Liver (tissue), 9 donors: ENCODE results near the gene NELL1. TPM values are rescaled to one million over a fixed set of nuclear protein-coding genes. Genes with fewer than 3 reads are reported as not detected.

Experiments
- DNase-seq: peaks from one replicate; pipeline ENCODE4 v3.0.0-alpha.2; 2017; ENCODE audit warnings: low spot score
- H3K27ac ChIP-seq, 2 donors: one replicate each; pipeline ENCODE4 v1.7.0; 2013; ENCODE audit warnings: inconsistent platforms in 2 of 2, low read length in 2 of 2, control low read depth in 1 of 2, low read depth in 1 of 2, mild to moderate bottlenecking in 1 of 2
- H3K27me3 ChIP-seq, 4 donors: one replicate each; pipeline versions ENCODE4 v1.6.1 to v1.7.0; 2013; ENCODE audit warnings: low read length in 3 of 4, inconsistent platforms in 1 of 4, mild to moderate bottlenecking in 1 of 4, moderate library complexity in 1 of 4; ENCODE audit not compliant: control insufficient read depth in 4 of 4, insufficient read depth in 4 of 4
- H3K36me3 ChIP-seq, 4 donors: one replicate each; pipeline versions ENCODE4 v1.6.1 to v1.7.0; 2013; ENCODE audit warnings: low read length in 3 of 4, mild to moderate bottlenecking in 3 of 4, low read depth in 1 of 4, moderate library complexity in 1 of 4; ENCODE audit not compliant: control insufficient read depth in 4 of 4, insufficient read depth in 3 of 4
- H3K4me1 ChIP-seq, 4 donors: one replicate each; pipeline versions ENCODE4 v1.6.1 to v1.7.0; 2013; ENCODE audit warnings: low read length in 3 of 4, mild to moderate bottlenecking in 3 of 4, moderate library complexity in 1 of 4; ENCODE audit not compliant: control insufficient read depth in 4 of 4, insufficient read depth in 4 of 4
- H3K4me3 ChIP-seq, 3 donors: one replicate each; pipeline versions ENCODE4 v1.6.1 to v1.7.0; 2013; ENCODE audit warnings: low read length in 3 of 3, control low read depth in 1 of 3, low read depth in 1 of 3, mild to moderate bottlenecking in 1 of 3
- H3K9ac ChIP-seq, 2 donors: one replicate each; pipeline ENCODE4 v1.7.0; 2013; ENCODE audit warnings: low read length in 2 of 2, mild to moderate bottlenecking in 2 of 2, moderate library complexity in 2 of 2, control low read depth in 1 of 2, low read depth in 1 of 2
- H3K9me3 ChIP-seq, 4 donors: one replicate each; pipeline versions ENCODE4 v1.6.1 to v1.7.0; 2013; ENCODE audit warnings: low read length in 3 of 4; ENCODE audit not compliant: control insufficient read depth in 4 of 4
- ATF3 ChIP-seq: IDR thresholded peaks from 2 replicates; pipeline ENCODE4 v1.6.1; 2016; ENCODE audit warnings: antibody characterized with exemption
- CTCF ChIP-seq: fragments of 150-350 bp; IDR thresholded peaks from 2 replicates; pipeline ENCODE4 v1.5.1; 2017; ENCODE audit warnings: improper control_type of control experiment, low read depth, low read length; ENCODE audit not compliant: missing input control
- EGR1 ChIP-seq, 2 donors: IDR thresholded peaks; 2 replicates each; pipeline ENCODE4 v1.6.1; 2016 to 2018; ENCODE audit warnings: antibody characterized with exemption in 2 of 2, low read depth in 2 of 2
- FOXA2 ChIP-seq: IDR thresholded peaks from 2 replicates; pipeline ENCODE4 v1.6.1; 2016; ENCODE audit warnings: antibody characterized with exemption
- GABPA ChIP-seq, 2 donors: IDR thresholded peaks in 1 of 2; conservative IDR thresholded peaks in 1 of 2; 2 replicates each; pipeline ENCODE4 v1.6.1; 2016; ENCODE audit warnings: antibody characterized with exemption in 2 of 2, mild to moderate bottlenecking in 1 of 2, moderate library complexity in 1 of 2
- HNF4A ChIP-seq, 2 donors: conservative IDR thresholded peaks; 2 replicates each; pipeline ENCODE4 v1.6.1; 2016; ENCODE audit warnings: antibody characterized with exemption in 2 of 2, mild to moderate bottlenecking in 2 of 2
- HNF4G ChIP-seq: IDR thresholded peaks from 2 replicates; pipeline ENCODE4 v1.6.1; 2016; ENCODE audit warnings: antibody characterized with exemption
- JUND ChIP-seq, 2 donors: IDR thresholded peaks; 2 replicates each; pipeline ENCODE4 v1.6.1; 2016; ENCODE audit warnings: antibody characterized with exemption in 2 of 2
- MAX ChIP-seq: IDR thresholded peaks from 2 replicates; pipeline ENCODE4 v1.6.1; 2016; ENCODE audit warnings: antibody characterized with exemption
- NR2F2 ChIP-seq: IDR thresholded peaks from 2 replicates; pipeline ENCODE4 v1.6.1; 2016; ENCODE audit warnings: antibody characterized with exemption
- RAD21 ChIP-seq, 2 donors: IDR thresholded peaks; 2 replicates each; pipeline ENCODE4 v1.6.1; 2016; ENCODE audit warnings: antibody characterized with exemption in 2 of 2, mild to moderate bottlenecking in 2 of 2
- REST ChIP-seq: IDR thresholded peaks from 2 replicates; pipeline ENCODE4 v1.6.1; 2016; ENCODE audit warnings: antibody characterized with exemption, mild to moderate bottlenecking
- RXRA ChIP-seq, 2 donors: IDR thresholded peaks; 2 replicates each; pipeline ENCODE4 v1.6.1; 2017 to 2018; ENCODE audit warnings: antibody characterized with exemption in 2 of 2, mild to moderate bottlenecking in 1 of 2
- SP1 ChIP-seq: IDR thresholded peaks from 2 replicates; pipeline ENCODE4 v1.6.1; 2018; ENCODE audit warnings: antibody characterized with exemption, mild to moderate bottlenecking
- TAF1 ChIP-seq: conservative IDR thresholded peaks from 2 replicates; pipeline ENCODE4 v1.6.1; 2016; ENCODE audit warnings: antibody characterized with exemption, mild to moderate bottlenecking
- YY1 ChIP-seq: IDR thresholded peaks from 2 replicates; pipeline ENCODE4 v1.6.1; 2016; ENCODE audit warnings: antibody characterized with exemption, mild to moderate bottlenecking
- ZBTB33 ChIP-seq: IDR thresholded peaks from 2 replicates; pipeline ENCODE4 v1.6.1; 2016; ENCODE audit warnings: antibody characterized with exemption
- WGBS: extraction: QIAGEN DNeasy Blood & Tissue Kit; methylation state at CpG from one replicate; pipeline ENCODE4 v1.1.7; 2013; 5-methylcytosine and 5-hydroxymethylcytosine counted together
- polyA plus RNA-seq, 2 donors: library from polyadenylated mRNA; stranded (reverse) in 1 of 2; unstranded in 1 of 2; fragments of 200-250 nt in 1 of 2; fragments of >200 nt in 1 of 2; fragmentation: Nextera tagmentation in 1 of 2; extraction: Ambion mirVana in 1 of 2; gene quantifications; one replicate each; pipeline versions ENCODE4 v1.2.1 to v1.2.3, GENCODE V29; 2013 to 2015
- total RNA-seq, 2 donors: library from RNA; depleted of rRNA; stranded (reverse); fragments of >200 nt; gene quantifications; one replicate each; pipeline ENCODE4 v1.2.3, GENCODE V29; 2014
- donor health status: healthy.
- donor health status: healthy.
- donor health status: healthy.
- donor health status: healthy.
- donor health status: healthy.

NELL1 gene
- total and polyA plus RNA-seq, 4 donors = not detected

GRCh38 chr11:20729597-20730105, 60.3 kb downstream of the NELL1 start:
- no peak for DNase-seq
- 69% methylated on average over 4 of the region's 4 CpGs for WGBS
- H3K9ac ChIP-seq = no peak overlapping the region
- no peaks in the 10 kb centered on the region for H3K36me3 ChIP-seq
- H3K27ac ChIP-seq = no peak overlapping the region
- H3K4me1 ChIP-seq = no peaks in the 10 kb centered on the region
- no peak overlapping the region for H3K4me3 ChIP-seq
- no peaks in the 10 kb centered on the region for H3K27me3 ChIP-seq
- no peaks in the 10 kb centered on the region for H3K9me3 ChIP-seq
- TF ChIP-seq MAX = no peak
- no peak for TF ChIP-seq NR2F2
- no peak for TF ChIP-seq CTCF
- TF ChIP-seq ZBTB33 = no peak
- TF ChIP-seq SP1 = no peak
- TF ChIP-seq FOXA2 = no peak
- no peak for TF ChIP-seq HNF4G
- no peak for TF ChIP-seq RXRA (IDR thresholded peaks at IDR 0.05)
- no peak for TF ChIP-seq YY1
- no peak for TF ChIP-seq RAD21 (IDR thresholded peaks at IDR 0.05)
- TF ChIP-seq GABPA (IDR thresholded peaks at IDR 0.05 in 1 of 2, conservative IDR thresholded peaks at IDR 0.05 in 1 of 2) = no peak
- TF ChIP-seq EGR1 (IDR thresholded peaks at IDR 0.05; ENCODE audit: low read depth in 2 of 2) = no peak
- TF ChIP-seq ATF3 = no peak
- TF ChIP-seq HNF4A (conservative IDR thresholded peaks at IDR 0.05) = no peak

GRCh38 chr11:20731676-20732215, 62.4 kb downstream of the NELL1 start:
- Histone ChIP-seq H3K9me3 (no peaks in the 10 kb centered on the region), H3K36me3 (no peaks in the 10 kb centered on the region), H3K4me3 (no peak overlapping the region), H3K27ac (no peak overlapping the region), H3K4me1 (no peaks in the 10 kb centered on the region), H3K9ac (no peak overlapping the region), H3K27me3 (no peaks in the 10 kb centered on the region)
- TF ChIP-seq GABPA (IDR thresholded peaks at IDR 0.05 in 1 of 2, conservative IDR thresholded peaks at IDR 0.05 in 1 of 2) (no peak), RAD21 (IDR thresholded peaks at IDR 0.05) (no peak), HNF4G (no peak), SP1 (no peak), TAF1 (no peak), JUND (IDR thresholded peaks at IDR 0.05) (no peak), ATF3 (no peak), NR2F2 (no peak), HNF4A (conservative IDR thresholded peaks at IDR 0.05) (no peak), CTCF (no peak), RXRA (IDR thresholded peaks at IDR 0.05) (no peak), REST (no peak)
- DNase-seq = no peak
- WGBS = 62% methylated on average over 5 of the region's 5 CpGs
